D721Med (cell line): ENCODE results near the gene NTRK3.

Experiments used
- DNase-seq: peaks from one replicate; pipeline ENCODE4 v3.0.0; 2011; ENCODE audit warnings: low spot score; ENCODE audit not compliant: insufficient read length
- FAIRE-seq: peaks from 2 replicates; lab custom pipeline; 2011; peaks lifted over from hg19 to GRCh38; lab: Jason Lieb, UNC
- TF ChIP-seq, protein P1 (sequence below): IDR thresholded peaks from 2 replicates; pipeline ENCODE4 v1.5.1; 2012; ENCODE audit warnings: mild to moderate bottlenecking, control low read depth; ENCODE audit not compliant: insufficient read depth; ENCODE audit errors: missing control alignments

NTRK3 gene

DNA sequence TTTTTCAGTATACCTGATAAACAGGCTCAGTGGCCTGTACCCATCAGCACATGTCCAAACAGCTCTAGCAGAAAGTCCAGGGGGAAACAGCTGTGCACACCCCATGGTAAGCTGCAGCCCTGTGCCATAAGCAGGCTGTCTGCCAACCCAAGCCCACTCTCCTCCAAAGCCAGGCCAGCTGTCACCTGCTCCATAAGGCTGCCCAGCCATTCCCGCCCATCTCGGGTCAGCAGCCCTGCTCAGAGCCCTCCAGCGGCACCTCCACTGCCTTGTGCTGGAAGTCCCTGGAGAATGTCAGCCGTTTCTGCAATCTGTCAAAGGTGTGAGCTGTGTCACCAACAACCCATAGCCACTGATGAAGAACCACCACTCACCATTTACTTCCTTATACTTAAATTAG lies 82.0 kb downstream of the NTRK3 start:
- FAIRE-seq (no peak), DNase-seq (no peak)
- TF ChIP-seq, protein P1, sequence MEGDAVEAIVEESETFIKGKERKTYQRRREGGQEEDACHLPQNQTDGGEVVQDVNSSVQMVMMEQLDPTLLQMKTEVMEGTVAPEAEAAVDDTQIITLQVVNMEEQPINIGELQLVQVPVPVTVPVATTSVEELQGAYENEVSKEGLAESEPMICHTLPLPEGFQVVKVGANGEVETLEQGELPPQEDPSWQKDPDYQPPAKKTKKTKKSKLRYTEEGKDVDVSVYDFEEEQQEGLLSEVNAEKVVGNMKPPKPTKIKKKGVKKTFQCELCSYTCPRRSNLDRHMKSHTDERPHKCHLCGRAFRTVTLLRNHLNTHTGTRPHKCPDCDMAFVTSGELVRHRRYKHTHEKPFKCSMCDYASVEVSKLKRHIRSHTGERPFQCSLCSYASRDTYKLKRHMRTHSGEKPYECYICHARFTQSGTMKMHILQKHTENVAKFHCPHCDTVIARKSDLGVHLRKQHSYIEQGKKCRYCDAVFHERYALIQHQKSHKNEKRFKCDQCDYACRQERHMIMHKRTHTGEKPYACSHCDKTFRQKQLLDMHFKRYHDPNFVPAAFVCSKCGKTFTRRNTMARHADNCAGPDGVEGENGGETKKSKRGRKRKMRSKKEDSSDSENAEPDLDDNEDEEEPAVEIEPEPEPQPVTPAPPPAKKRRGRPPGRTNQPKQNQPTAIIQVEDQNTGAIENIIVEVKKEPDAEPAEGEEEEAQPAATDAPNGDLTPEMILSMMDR, result no peak

DNA sequence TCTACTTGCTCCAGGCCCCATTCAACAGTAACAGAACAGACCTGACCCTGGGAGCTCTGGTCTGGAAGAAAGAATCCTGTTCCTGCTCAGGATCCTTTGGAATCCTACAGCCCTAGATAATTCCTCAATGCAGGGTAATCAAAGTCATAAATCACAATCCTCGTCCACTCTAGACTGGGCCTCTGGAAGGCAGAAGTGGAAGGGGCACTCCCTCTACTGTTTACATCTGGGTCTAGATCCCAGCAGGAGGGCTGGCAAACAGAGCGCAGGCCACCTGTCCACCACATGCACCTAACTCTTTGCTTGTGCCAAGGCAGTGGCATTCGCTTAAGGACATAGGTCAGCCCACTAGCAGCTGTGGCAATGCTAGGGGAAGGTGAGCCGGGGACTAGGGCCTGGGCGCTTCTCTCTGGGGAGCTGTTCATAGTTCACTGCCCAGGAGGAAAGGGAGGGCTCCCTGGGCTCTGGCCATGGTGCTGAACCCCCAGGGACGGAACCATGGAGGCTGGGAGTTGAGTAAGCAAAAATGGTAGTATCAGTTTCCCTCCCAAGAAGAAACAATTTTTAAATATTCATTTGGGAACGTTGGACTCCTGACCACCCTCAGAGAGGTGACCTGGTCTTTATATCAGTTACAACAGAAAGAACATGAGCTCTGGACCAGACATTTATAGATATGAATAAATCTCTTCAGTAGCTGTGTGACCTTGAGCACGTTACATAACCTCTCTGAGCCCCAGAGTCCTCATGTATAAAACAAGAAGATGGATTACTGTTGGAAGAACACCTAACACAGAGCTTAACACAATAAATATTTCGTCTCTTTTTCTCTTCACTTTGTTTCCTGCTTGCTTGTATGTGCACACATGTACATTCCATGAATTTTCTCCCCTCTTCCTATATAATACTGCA lies 90.2 kb downstream of the NTRK3 start:
- DNase-seq (no peak), FAIRE-seq (no peak)
- TF ChIP-seq, protein P1, result no peak

DNA sequence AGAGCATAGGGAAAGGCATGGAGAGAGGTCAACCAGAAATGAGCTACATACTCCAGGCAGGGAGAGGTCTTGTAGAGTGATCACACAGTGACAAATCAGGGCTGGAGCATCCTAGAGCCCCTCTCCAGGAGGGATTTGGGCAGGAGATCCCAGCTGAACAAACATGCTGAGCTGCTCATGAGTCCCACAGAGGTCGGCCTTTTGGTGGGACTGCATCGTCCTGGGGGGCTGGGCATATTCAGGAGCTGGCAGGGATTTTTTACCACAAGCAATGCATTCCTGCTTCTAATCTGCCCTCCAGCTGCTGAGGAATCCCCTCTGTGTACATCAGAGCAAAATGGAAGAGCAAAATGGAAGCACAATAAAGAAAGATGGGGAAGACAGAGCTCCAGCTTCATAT lies 94.9 kb downstream of the NTRK3 start:
- FAIRE-seq (no peak), DNase-seq (no peak)

DNA sequence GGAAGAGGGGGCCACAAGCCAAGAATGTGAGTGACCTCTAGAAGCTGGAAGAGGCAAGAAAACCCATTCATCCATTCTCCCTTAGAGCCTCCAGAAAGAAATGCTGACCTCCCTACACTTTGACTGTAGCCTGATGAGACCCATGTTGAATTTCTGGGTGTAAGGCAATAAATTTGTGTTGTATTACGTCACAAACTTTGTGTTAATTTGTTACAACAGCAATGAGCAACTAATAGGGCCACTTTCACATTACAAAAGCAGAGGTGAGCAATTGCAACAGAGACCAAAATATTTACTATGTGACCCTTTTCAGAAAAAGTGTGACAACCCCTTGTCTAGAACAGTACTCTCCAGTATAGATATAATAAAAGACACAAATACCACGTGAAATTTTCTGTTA lies 101.2 kb downstream of the NTRK3 start:
- no peak for DNase-seq
- FAIRE-seq, result no peak
- TF ChIP-seq, protein P1, result no peak

More for the DNA sequence above, 94.9 kb downstream of the NTRK3 start:
- TF ChIP-seq, protein P1, result no peak

DNA sequence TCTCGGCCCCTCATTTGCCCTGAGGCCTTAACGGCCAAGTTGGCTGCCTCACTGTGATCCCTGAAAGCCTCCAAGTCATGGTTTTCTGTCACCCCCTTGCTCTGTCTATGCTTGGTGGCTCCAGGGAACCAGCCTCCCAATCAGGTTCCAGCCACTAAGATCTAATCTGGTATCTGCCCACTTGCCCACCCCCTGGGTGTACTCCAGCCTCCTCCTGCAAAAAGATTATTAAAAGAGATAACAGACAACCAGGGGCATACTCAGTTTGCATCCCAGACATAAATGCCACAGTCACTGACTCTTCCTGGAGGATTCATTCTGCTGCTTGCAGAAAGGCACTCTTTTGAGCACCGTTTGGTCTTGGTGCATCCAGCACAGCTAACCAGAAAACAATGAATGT lies 103.9 kb downstream of the NTRK3 start:
- FAIRE-seq (no peak), DNase-seq (no peak)
- TF ChIP-seq, protein P1, result no peak

DNA sequence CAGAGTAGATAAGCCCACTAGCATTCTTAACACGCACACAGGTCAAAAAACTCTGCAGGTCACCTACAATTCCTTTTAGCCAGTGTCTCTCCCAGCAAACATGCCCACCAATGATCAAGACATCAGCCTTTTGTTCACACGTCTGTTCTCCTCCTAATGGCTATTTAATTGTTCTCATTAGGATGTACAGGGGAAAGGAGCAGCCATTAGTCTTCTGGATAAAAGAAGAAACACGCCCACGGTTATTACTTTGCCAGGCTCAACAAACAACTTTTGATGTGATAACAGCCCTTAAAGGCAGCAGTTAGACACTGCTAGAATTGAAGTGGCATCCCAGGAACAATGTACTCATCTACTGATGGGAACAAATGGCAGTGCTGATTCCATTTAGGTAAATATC lies 108.8 kb downstream of the NTRK3 start:
- DNase-seq (no peak), FAIRE-seq (no peak)
- TF ChIP-seq, protein P1, result no peak
